HEK293T (cell line): ENCODE results near the gene PLCL2.
"Not testable (repeated sequence)": the region's sequence is repeated elsewhere in the genome, so short reads cannot be mapped to it uniquely, and the experiment has no call there.

Experiments used
- CTCF ChIA-PET: fragments of 350-600 bp; formaldehyde crosslinking; extraction: SDS; loops from one replicate; lab custom pipeline; 2021; ENCODE audit warnings: antibody characterized with exemption, inconsistent platforms; lab: Yijun Ruan, JAX
- POLR2A ChIA-PET: fragments of 350-600 bp; formaldehyde crosslinking; extraction: SDS; loops from one replicate; lab custom pipeline; 2020; ENCODE audit warnings: antibody characterized with exemption, inconsistent platforms; lab: Yijun Ruan, JAX
- DNase-seq: peaks from one replicate; pipeline ENCODE4 v3.0.0; 2012; ENCODE audit warnings: mixed read lengths; ENCODE audit errors: extremely low spot score
- ARNT ChIP-seq: fragments of 450-650 bp; IDR thresholded peaks from 2 replicates; pipeline ENCODE4 v1.6.1; 2017; ENCODE audit warnings: mild to moderate bottlenecking
- BHLHE40 ChIP-seq: fragments of 450-650 bp; IDR thresholded peaks from 2 replicates; pipeline ENCODE4 v1.6.1; 2016; ENCODE audit warnings: mild to moderate bottlenecking, moderate library complexity, borderline replicate concordance
- CTBP1 ChIP-seq: fragments of 450-650 bp; IDR thresholded peaks from 2 replicates; pipeline ENCODE4 v1.6.1; 2016; ENCODE audit warnings: borderline replicate concordance
- ELF4 ChIP-seq: fragments of 450-650 bp; IDR thresholded peaks from 2 replicates; pipeline ENCODE4 v1.6.1; 2017; ENCODE audit warnings: antibody characterized with exemption
- FOXA1 ChIP-seq: fragments of 450-650 bp; IDR thresholded peaks from 2 replicates; pipeline ENCODE4 v1.6.1; 2016; ENCODE audit warnings: mild to moderate bottlenecking
- FOXK2 ChIP-seq: fragments of 450-650 bp; IDR thresholded peaks from 2 replicates; pipeline ENCODE4 v1.6.1; 2016; ENCODE audit warnings: mild to moderate bottlenecking
- FOXM1 ChIP-seq: fragments of 450-650 bp; IDR thresholded peaks from 2 replicates; pipeline ENCODE4 v1.6.1; 2017; ENCODE audit warnings: mild to moderate bottlenecking, borderline replicate concordance
- HDGF ChIP-seq: fragments of 450-650 bp; IDR thresholded peaks from 2 replicates; pipeline ENCODE4 v1.6.1; 2017; ENCODE audit warnings: antibody characterized with exemption, borderline replicate concordance
- L3MBTL2 ChIP-seq: fragments of 450-650 bp; conservative IDR thresholded peaks from 2 replicates; pipeline ENCODE4 v1.6.1; 2016; ENCODE audit warnings: mild to moderate bottlenecking
- LEF1 ChIP-seq: fragments of 450-650 bp; IDR thresholded peaks from 2 replicates; pipeline ENCODE4 v1.6.1; 2017; ENCODE audit warnings: mild to moderate bottlenecking, borderline replicate concordance
- NFRKB ChIP-seq: fragments of 450-650 bp; IDR thresholded peaks from 2 replicates; pipeline ENCODE4 v1.6.1; 2016; ENCODE audit warnings: mild to moderate bottlenecking, moderate library complexity
- PKNOX1 ChIP-seq: fragments of 450-650 bp; IDR thresholded peaks from 2 replicates; pipeline ENCODE4 v1.6.1; 2016
- SP1 ChIP-seq: fragments of 450-650 bp; IDR thresholded peaks from 2 replicates; pipeline ENCODE4 v1.6.1; 2017
- SUZ12 ChIP-seq: fragments of 450-650 bp; IDR thresholded peaks from 2 replicates; pipeline ENCODE4 v1.6.1; 2016; ENCODE audit warnings: mild to moderate bottlenecking
- TARDBP ChIP-seq: fragments of 450-650 bp; IDR thresholded peaks from 2 replicates; pipeline ENCODE4 v1.6.1; 2016
- ZNF384 ChIP-seq: fragments of 450-650 bp; IDR thresholded peaks from 2 replicates; pipeline ENCODE4 v1.6.1; 2016

The PLCL2 gene

GRCh38 chr3:17118771-17119170 is 234.0 kb downstream of the PLCL2 start:
- POLR2A ChIA-PET = no interaction called here
- TF ChIP-seq SUZ12 (no peak), SP1 (no peak), FOXA1 (no peak)
- CTCF ChIA-PET = no interaction called here
- DNase-seq = no peak

GRCh38 chr3:17119201-17120072 is 234.7 kb downstream of the PLCL2 start:
- no peak for DNase-seq
- POLR2A ChIA-PET = no interaction called here
- CTCF ChIA-PET = no interaction called here
- TF ChIP-seq ARNT (no peak), TARDBP (no peak), HDGF (no peak)

GRCh38 chr3:17120115-17120514 is 235.4 kb downstream of the PLCL2 start:
- ChIA-PET CTCF (no interaction called here), POLR2A (no interaction called here)
- TF ChIP-seq TARDBP = no peak
- no peak for TF ChIP-seq CTBP1
- TF ChIP-seq ZNF384 = no peak
- TF ChIP-seq SP1 = no peak
- no peak for TF ChIP-seq FOXK2
- TF ChIP-seq NFRKB = no peak
- TF ChIP-seq HDGF = no peak
- no peak for TF ChIP-seq SUZ12
- TF ChIP-seq LEF1 = no peak
- no peak for TF ChIP-seq BHLHE40
- TF ChIP-seq L3MBTL2 = no peak
- TF ChIP-seq FOXA1 = no peak
- TF ChIP-seq PKNOX1 = no peak
- TF ChIP-seq FOXM1 = no peak
- no peak for TF ChIP-seq ELF4
- TF ChIP-seq ARNT = no peak
- no peak for DNase-seq

- ChIA-PET CTCF (no interaction called here), POLR2A (no interaction called here)
- no peak for TF ChIP-seq ARNT
- TF ChIP-seq L3MBTL2 = no peak
- no peak for TF ChIP-seq SUZ12
- no peak for TF ChIP-seq BHLHE40
- TF ChIP-seq CTBP1 = no peak
- TF ChIP-seq LEF1 = no peak
- TF ChIP-seq ZNF384 = no peak
- TF ChIP-seq FOXK2 = no peak
- TF ChIP-seq TARDBP = no peak
- no peak for TF ChIP-seq SP1
- TF ChIP-seq FOXM1 = no peak
- no peak for TF ChIP-seq HDGF
- TF ChIP-seq PKNOX1 = no peak
- no peak for DNase-seq
Measured at GRCh38 chr3:17121336-17121735, 236.6 kb downstream of the PLCL2 start.

- POLR2A ChIA-PET = no interaction called here
- CTCF ChIA-PET = no interaction called here
- DNase-seq = no peak
- TF ChIP-seq TARDBP = no peak
- no peak for TF ChIP-seq ZNF384
- TF ChIP-seq NFRKB = no peak
- TF ChIP-seq ELF4 = no peak
- TF ChIP-seq L3MBTL2 = no peak
- no peak for TF ChIP-seq FOXM1
- TF ChIP-seq FOXK2 = no peak
- no peak for TF ChIP-seq CTBP1
- TF ChIP-seq ARNT = no peak
- no peak for TF ChIP-seq PKNOX1
- no peak for TF ChIP-seq SP1
- no peak for TF ChIP-seq FOXA1
- TF ChIP-seq LEF1 = no peak
- TF ChIP-seq HDGF = no peak
- TF ChIP-seq BHLHE40 = no peak
Measured at GRCh38 chr3:17122758-17123157, 238.0 kb downstream of the PLCL2 start.

- no peak for DNase-seq
- POLR2A ChIA-PET = no interaction called here
- CTCF ChIA-PET = no interaction called here
- TF ChIP-seq ZNF384 (no peak), FOXK2 (no peak), LEF1 (no peak), NFRKB (no peak), ELF4 (no peak), L3MBTL2 (no peak), SP1 (no peak), PKNOX1 (no peak)
Measured at GRCh38 chr3:17125738-17126442, 241.1 kb downstream of the PLCL2 start.

- POLR2A ChIA-PET, CTCF ChIA-PET, DNase-seq: not testable (repeated sequence)
Measured at GRCh38 chr3:17128671-17129070, 243.9 kb downstream of the PLCL2 start.
